Activated T-cell treated with anti-CD3 and anti-CD28 coated beads, Interleukin-2, amount 50 U/mL, for 24 hours (primary cell): ENCODE measurements around the gene GLRB.
A peak's percentile ranks its signal among the peaks of the same experiment; 100 is the strongest.
"Not testable (repeated sequence)": the region's sequence is repeated elsewhere in the genome, so short reads cannot be mapped to it uniquely, and the experiment has no call there.

Source experiments
- DNase-seq: peaks from one replicate; pipeline ENCODE4 v3.0.0-alpha.2; 2020
- H3K27ac Mint-ChIP-seq: 2 replicates; pipeline ENCODE4 v1.8.0; 2020; ENCODE audit warnings: mild to moderate bottlenecking, mixed read lengths
- H3K27me3 Mint-ChIP-seq: 2 replicates; pipeline ENCODE4 v1.8.0; 2020; ENCODE audit warnings: mixed read lengths
- H3K36me3 Mint-ChIP-seq: 2 replicates; pipeline ENCODE4 v1.8.0; 2020; ENCODE audit warnings: low read depth, mixed read lengths
- H3K4me1 Mint-ChIP-seq: 2 replicates; pipeline ENCODE4 v1.8.0; 2020; ENCODE audit warnings: low read depth, mixed read lengths
- H3K4me3 Mint-ChIP-seq: 2 replicates; pipeline ENCODE4 v1.8.0; 2020; ENCODE audit warnings: mild to moderate bottlenecking, moderate library complexity, mixed read lengths
- H3K9me3 Mint-ChIP-seq: 2 replicates; pipeline ENCODE4 v1.8.0; 2020; ENCODE audit warnings: mixed read lengths

The GLRB gene

GRCh38 chr4:157180268-157180667 lies 104.3 kb downstream of the GLRB start:
- not testable (repeated sequence) for H3K27ac Mint-ChIP-seq, DNase-seq, H3K4me3 Mint-ChIP-seq, H3K9me3 Mint-ChIP-seq, H3K27me3 Mint-ChIP-seq, H3K36me3 Mint-ChIP-seq, H3K4me1 Mint-ChIP-seq

DNA sequence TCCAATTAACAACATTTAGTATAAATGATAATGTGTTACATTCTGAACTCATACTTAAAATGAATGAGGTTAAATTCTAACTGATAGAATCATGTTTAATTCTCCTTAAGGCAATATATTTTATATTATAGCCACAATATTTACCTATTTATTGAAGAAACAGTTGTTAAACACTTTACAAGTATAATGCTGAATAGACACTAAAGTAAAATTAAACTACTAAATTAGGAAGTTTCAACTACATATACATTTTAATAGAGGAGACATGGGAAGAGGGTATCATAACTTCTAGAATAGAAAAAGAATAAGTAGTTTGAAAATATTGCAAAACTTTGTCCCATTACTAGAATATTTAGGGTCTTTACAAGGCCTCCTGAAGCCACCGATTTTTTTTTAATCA lies 108.3 kb downstream of the GLRB start:
- Mint-ChIP-seq H3K27me3 (no peaks in the 10 kb centered on the region), H3K4me1 (no peaks in the 10 kb centered on the region), H3K4me3 (no peak overlapping the region), H3K36me3 (no peaks in the 10 kb centered on the region), H3K9me3 (peaks cover 8% of the 10 kb centered on the region), H3K27ac (no peak overlapping the region)
- no peak for DNase-seq

DNA sequence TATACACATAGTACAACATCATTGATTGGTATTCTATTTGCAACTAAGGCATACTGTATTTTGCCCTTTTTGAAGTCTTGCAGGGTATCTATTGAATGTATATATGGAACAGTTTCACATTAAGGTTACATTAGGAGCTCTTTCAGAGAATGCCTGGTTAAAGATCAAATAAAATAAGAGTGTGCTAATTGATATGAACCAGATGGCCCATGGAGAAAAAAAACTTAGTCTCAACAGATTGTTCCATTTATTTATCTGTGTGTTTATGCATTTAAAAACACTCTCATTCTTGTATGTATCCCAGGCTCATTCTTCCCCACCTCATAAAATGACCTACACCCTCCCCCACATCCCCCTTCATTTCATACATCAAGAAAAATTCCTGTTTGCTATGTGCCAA lies 109.4 kb downstream of the GLRB start:
- Mint-ChIP-seq H3K27me3 (no peaks in the 10 kb centered on the region), H3K4me3 (no peak overlapping the region), H3K9me3 (peaks cover 11% of the 10 kb centered on the region), H3K27ac (no peak overlapping the region), H3K36me3 (no peaks in the 10 kb centered on the region), H3K4me1 (no peaks in the 10 kb centered on the region)
- no peak for DNase-seq

DNA sequence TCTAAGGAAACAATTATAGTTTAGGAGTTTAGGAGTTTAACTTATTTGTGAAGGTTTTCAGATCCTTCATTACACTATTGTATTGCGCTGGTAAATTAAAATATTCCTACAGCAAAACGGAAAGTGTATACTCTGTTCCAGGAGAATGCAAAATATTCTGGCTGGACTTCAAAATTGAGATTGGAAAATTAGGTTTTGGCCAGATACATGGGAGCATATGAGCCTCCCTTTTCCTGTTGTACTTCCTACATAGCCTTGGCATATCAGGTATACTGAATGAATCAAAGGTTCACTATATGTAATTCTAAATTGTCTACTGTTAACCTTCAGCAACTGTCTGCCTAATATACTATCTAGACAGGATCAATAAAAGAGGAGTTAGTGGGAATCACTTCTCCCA lies 119.4 kb downstream of the GLRB start:
- Mint-ChIP-seq H3K9me3 (peaks cover 2% of the 10 kb centered on the region), H3K36me3 (no peaks in the 10 kb centered on the region), H3K4me3 (no peak overlapping the region), H3K4me1 (no peaks in the 10 kb centered on the region), H3K27me3 (no peaks in the 10 kb centered on the region), H3K27ac (no peak overlapping the region)
- DNase-seq, result no peak

- Mint-ChIP-seq H3K36me3 (no peaks in the 10 kb centered on the region), H3K4me1 (no peaks in the 10 kb centered on the region), H3K27me3 (no peaks in the 10 kb centered on the region), H3K27ac (no peak overlapping the region), H3K9me3 (no peaks in the 10 kb centered on the region), H3K4me3 (no peak overlapping the region)
- DNase-seq, result no peak
Observed at GRCh38 chr4:157196046-157196445, 120.1 kb downstream of the GLRB start.

GRCh38 chr4:157204634-157205244 lies 128.8 kb downstream of the GLRB start:
- no peaks in the 10 kb centered on the region for H3K9me3 Mint-ChIP-seq
- H3K4me1 Mint-ChIP-seq, result no peaks in the 10 kb centered on the region
- no peaks in the 10 kb centered on the region for H3K36me3 Mint-ChIP-seq
- H3K27me3 Mint-ChIP-seq, result no peaks in the 10 kb centered on the region
- DNase-seq, result no peak
- no peak overlapping the region for H3K4me3 Mint-ChIP-seq
- H3K27ac Mint-ChIP-seq, result no peak overlapping the region

- peaks cover 2% of the 10 kb centered on the region for H3K36me3 Mint-ChIP-seq
- no peak for DNase-seq
- H3K4me3 Mint-ChIP-seq, result no peak overlapping the region
- H3K27me3 Mint-ChIP-seq, result peaks cover 36% of the 10 kb centered on the region
- no peaks in the 10 kb centered on the region for H3K4me1 Mint-ChIP-seq
- H3K9me3 Mint-ChIP-seq, result peaks cover 16% of the 10 kb centered on the region
- no peak overlapping the region for H3K27ac Mint-ChIP-seq
Observed at GRCh38 chr4:157217708-157218107, 141.8 kb downstream of the GLRB start.

- Mint-ChIP-seq H3K4me1 (no peaks in the 10 kb centered on the region), H3K9me3 (peaks cover 10% of the 10 kb centered on the region), H3K27me3 (peaks cover 46% of the 10 kb centered on the region), H3K4me3 (no peak overlapping the region), H3K27ac (no peak overlapping the region), H3K36me3 (peaks cover 2% of the 10 kb centered on the region)
- DNase-seq, result no peak
Observed at GRCh38 chr4:157219711-157220370, 143.9 kb downstream of the GLRB start.

DNA sequence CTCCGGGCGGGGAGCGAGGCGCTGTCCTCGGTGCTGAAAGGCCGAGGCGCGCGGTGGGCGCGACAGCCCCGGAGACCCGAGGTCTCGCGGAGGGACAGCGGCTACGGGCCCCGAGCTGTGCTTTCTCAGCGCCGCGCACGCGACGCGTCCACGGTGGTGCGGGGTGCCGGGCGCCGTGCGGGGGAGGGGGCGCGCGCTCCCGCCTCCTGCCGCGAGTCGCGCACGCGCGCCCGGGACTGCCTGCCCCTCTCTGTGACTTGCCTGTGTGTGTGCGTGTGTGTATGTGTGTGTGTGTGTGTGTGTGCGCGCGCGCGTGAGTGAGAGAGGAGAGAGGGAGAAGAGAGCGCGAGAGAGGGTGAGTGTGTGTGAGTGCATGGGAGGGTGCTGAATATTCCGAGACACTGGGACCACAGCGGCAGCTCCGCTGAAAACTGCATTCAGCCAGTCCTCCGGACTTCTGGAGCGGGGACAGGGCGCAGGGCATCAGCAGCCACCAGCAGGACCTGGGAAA lies 144.5 kb downstream of the GLRB start, which contains the start of gene GRIA2:
TSS of gene GRIA2 (plus strand) at position 358 of the 511 bp plus-strand sequence. CDS start 315 bp downstream, outside the sequence.
- Mint-ChIP-seq H3K27ac (no peak within 1 kb of the TSS), H3K4me1 (no peaks in the 10 kb centered on the region), H3K9me3 (peaks cover 7% of the 10 kb centered on the region), H3K36me3 (peaks cover 2% of the 10 kb centered on the region), H3K27me3 (peaks cover 46% of the 10 kb centered on the region), H3K4me3 (no peak within 1 kb of the TSS)
- peak; percentile 29 for DNase-seq

- no peak overlapping the region for H3K4me3 Mint-ChIP-seq
- H3K36me3 Mint-ChIP-seq, result peaks cover 2% of the 10 kb centered on the region
- no peak for DNase-seq
- peaks cover 7% of the 10 kb centered on the region for H3K9me3 Mint-ChIP-seq
- H3K27ac Mint-ChIP-seq, result no peak overlapping the region
- no peaks in the 10 kb centered on the region for H3K4me1 Mint-ChIP-seq
- H3K27me3 Mint-ChIP-seq, result peaks cover 46% of the 10 kb centered on the region
Observed at GRCh38 chr4:157221426-157221894, 145.5 kb downstream of the GLRB start.
